Measurements from ENCODE around the gene ADAMTS10. TPM values are rescaled to one million over a fixed set of nuclear protein-coding genes. Genes with fewer than 3 reads are reported as not detected.
"Not testable (repeated sequence)": the region's sequence is repeated elsewhere in the genome, so short reads cannot be mapped to it uniquely, and the experiment has no call there.

Gene ADAMTS10
- total and polyA plus RNA-seq, 10 of the 15 experiments (the other 5 are each of a cell fraction or from before 2014, with no cell fraction given), result 0.01 to 2.5 (median 0.42) TPM; not detected in 3

- no peak for TF ChIP-seq ZNF592 (IDR thresholded peaks at IDR 0.05)
- no peak for TF ChIP-seq ZBTB11 (CRISPR knock-in tag; IDR thresholded peaks at IDR 0.05)
Observed at GRCh38 chr19:8558325-8558724, 52.2 kb downstream of the ADAMTS10 start (continued).

- CTCF ChIA-PET, result interaction anchor here (2.6 kb wide), 1 partner anchor 21 kb away, joined by 16 read pairs; the partner anchor contains the start of gene MYO1F
- in situ Hi-C loops (cut with MboI), result no loop called here
- no peak for FAIRE-seq
- no peaks in the 10 kb centered on the region for H3K9me3 ChIP-seq (replicated peaks; ENCODE audit: control insufficient read depth, insufficient read depth, low read length)
- H2AFZ ChIP-seq (ENCODE audit: control insufficient read depth, low read depth, low read length), result no peak overlapping the region
- H3K36me3 ChIP-seq (ENCODE audit: control insufficient read depth in 2 of 2, insufficient read depth in 2 of 2, low read length in 1 of 2), result peaks cover 0 to 3% of the 10 kb centered on the region in 2 experiments; a peak in 3 of 4 replicates
- TF ChIP-seq ASH2L (IDR thresholded peaks at IDR 0.05; ENCODE audit: borderline replicate concordance, low read depth), result no peak
- TF ChIP-seq SREBF1 (IDR thresholded peaks at IDR 0.05; ENCODE audit: low read length), result no peak
- 0 out of 2 replicates have a peak, but pooled peaks have one; percentile 14 for TF ChIP-seq IKZF1 (conservative IDR thresholded peaks at IDR 0.05)
- no peak for TF ChIP-seq SRF (IDR thresholded peaks at IDR 0.05; ENCODE audit: low read depth in 2 of 2, low read length in 2 of 2)
- TF ChIP-seq EED (IDR thresholded peaks at IDR 0.05; ENCODE audit: low read depth), result 0 out of 2 replicates have a peak, but pooled peaks have one; percentile 15
- no peaks in the 10 kb centered on the region for H3K27me3 ChIP-seq (replicated peaks in 1 of 2; ENCODE audit: control insufficient read depth in 2 of 2, insufficient read depth in 2 of 2, low read length in 1 of 2)
- intact Hi-C loops (cut with micrococcal nuclease; ENCODE audit: unreplicated experiment), result no loop called here
- SMC1A ChIA-PET (ENCODE audit: uncharacterized antibody, unreplicated experiment), result no interaction called here
- no peaks in the 10 kb centered on the region for H3K4me1 ChIP-seq (ENCODE audit: control insufficient read depth, insufficient read depth, low read length)
- POLR2A ChIA-PET, result no interaction called here
- no peak for ATAC-seq
- BruUV-seq (replicated peaks), result no TSS peak
- H4K20me1 ChIP-seq (ENCODE audit: control insufficient read depth, insufficient read depth), result no peaks in the 10 kb centered on the region
- no peak overlapping the region for H3K4me3 ChIP-seq
- H3K79me2 ChIP-seq (ENCODE audit: control insufficient read depth, insufficient read depth, low read length), result no peaks in the 10 kb centered on the region
- no peak overlapping the region for H3K27ac ChIP-seq (ENCODE audit: control insufficient read depth, insufficient read depth)
- H3K4me2 ChIP-seq (ENCODE audit: control insufficient read depth, insufficient read depth), result no peak overlapping the region
- no peak for DNase-seq (ENCODE audit: low read depth, low spot score)
- H3K9ac ChIP-seq (ENCODE audit: control insufficient read depth, insufficient read depth, low read length), result no peak overlapping the region
- 68% methylated on average over 5 of the region's 6 CpGs for WGBS (ENCODE audit: insufficient coverage, insufficient replicate concordance, low lambda C conversion rate, missing lambda C conversion rate)
- RAD21 ChIA-PET (ENCODE audit: unreplicated experiment), result no interaction called here
Observed at GRCh38 chr19:8557642-8558238, 52.8 kb downstream of the ADAMTS10 start.

GRCh38 chr19:8553729-8554128 is 56.8 kb downstream of the ADAMTS10 start:
- H3K9me3 ChIP-seq (replicated peaks; ENCODE audit: control insufficient read depth, insufficient read depth, low read length); BruUV-seq (replicated peaks); H3K27ac ChIP-seq (ENCODE audit: control insufficient read depth, insufficient read depth); intact Hi-C loops (cut with micrococcal nuclease; ENCODE audit: unreplicated experiment); H3K4me2 ChIP-seq (ENCODE audit: control insufficient read depth, insufficient read depth); H4K20me1 ChIP-seq (ENCODE audit: control insufficient read depth, insufficient read depth); H3K27me3 ChIP-seq (replicated peaks in 1 of 2; ENCODE audit: control insufficient read depth in 2 of 2, insufficient read depth in 2 of 2, low read length in 1 of 2); DNase-seq (ENCODE audit: low read depth, low spot score); ATAC-seq; CTCF ChIA-PET; SMC1A ChIA-PET (ENCODE audit: uncharacterized antibody, unreplicated experiment); RAD21 ChIA-PET (ENCODE audit: unreplicated experiment); H3K4me1 ChIP-seq (ENCODE audit: control insufficient read depth, insufficient read depth, low read length); H3K4me3 ChIP-seq; POLR2A ChIA-PET; H2AFZ ChIP-seq (ENCODE audit: control insufficient read depth, low read depth, low read length); in situ Hi-C loops (cut with MboI); H3K79me2 ChIP-seq (ENCODE audit: control insufficient read depth, insufficient read depth, low read length); FAIRE-seq; H3K9ac ChIP-seq (ENCODE audit: control insufficient read depth, insufficient read depth, low read length); H3K36me3 ChIP-seq (ENCODE audit: control insufficient read depth in 2 of 2, insufficient read depth in 2 of 2, low read length in 1 of 2): not testable (repeated sequence)
- WGBS (ENCODE audit: insufficient coverage, insufficient replicate concordance, low lambda C conversion rate, missing lambda C conversion rate), result 79% methylated on average over 7 of the region's 7 CpGs
